GM23338 (cell line): ENCODE measurements around the gene PHC2. TPM values are rescaled to one million over a fixed set of nuclear protein-coding genes. Genes with fewer than 3 reads are reported as not detected.

Experiments
- ATAC-seq: fragments of 200-7000 bp; cut with Tn5 transposase; 3 replicates; pipeline ENCODE4 v1.9.1; 2020
- DNase-seq: peaks from one replicate; pipeline ENCODE4 v3.0.0-alpha.2; 2015; ENCODE audit warnings: low spot score
- H2AFZ ChIP-seq: fragments of 200-600 bp; sonication (generic); 2 replicates; pipeline ENCODE4 v1.8.0; 2016; ENCODE audit warnings: antibody characterized with exemption, mild to moderate bottlenecking, moderate library complexity
- H3F3A ChIP-seq: fragments of 200-600 bp; sonication (generic); replicated peaks from 2 replicates; pipeline ENCODE4 v1.8.0; 2017; ENCODE audit warnings: antibody characterized with exemption, mixed run types, low read depth
- H3K27ac ChIP-seq: fragments of 200-600 bp; sonication (generic); 2 replicates; pipeline ENCODE4 v1.6.1; 2016; ENCODE audit warnings: low read depth
- H3K27me3 ChIP-seq: fragments of 200-600 bp; sonication (generic); 2 replicates; pipeline ENCODE4 v1.8.0; 2016; ENCODE audit warnings: mild to moderate bottlenecking, mixed run types, moderate library complexity; ENCODE audit not compliant: insufficient read depth
- H3K36me3 ChIP-seq: fragments of 200-600 bp; sonication (generic); 2 replicates; pipeline ENCODE4 v1.8.0; 2016; ENCODE audit warnings: mild to moderate bottlenecking; ENCODE audit not compliant: insufficient read depth
- H3K4me1 ChIP-seq: fragments of 200-600 bp; sonication (generic); 2 replicates; pipeline ENCODE4 v1.8.0; 2016; ENCODE audit warnings: mild to moderate bottlenecking, moderate library complexity; ENCODE audit not compliant: insufficient read depth
- H3K4me2 ChIP-seq: fragments of 200-600 bp; sonication (generic); 2 replicates; pipeline ENCODE4 v1.7.1; 2017; ENCODE audit warnings: mixed run types
- H3K4me3 ChIP-seq: fragments of 200-600 bp; sonication (generic); 2 replicates; pipeline ENCODE4 v1.6.1; 2016; ENCODE audit warnings: mixed run types
- H3K79me2 ChIP-seq: fragments of 200-600 bp; sonication (generic); replicated peaks from 2 replicates; pipeline ENCODE4 v1.8.0; 2017; ENCODE audit warnings: mild to moderate bottlenecking; ENCODE audit not compliant: insufficient read depth
- H3K9me2 ChIP-seq: fragments of 200-600 bp; sonication (generic); 2 replicates; pipeline ENCODE4 v1.8.0; 2017; ENCODE audit not compliant: insufficient read depth
- H4K20me1 ChIP-seq: fragments of 200-600 bp; sonication (generic); replicated peaks from 2 replicates; pipeline ENCODE4 v1.8.0; 2017; ENCODE audit warnings: mild to moderate bottlenecking; ENCODE audit not compliant: insufficient read depth
- H3K27ac Mint-ChIP-seq: 2 replicates; pipeline ENCODE4 v1.8.0; 2020; ENCODE audit warnings: inconsistent platforms, mild to moderate bottlenecking, moderate library complexity, mixed read lengths
- H3K27me3 Mint-ChIP-seq: 3 replicates; pipeline ENCODE4 v1.8.0; 2022; ENCODE audit warnings: low read depth, mild to moderate bottlenecking, moderate library complexity, mixed read lengths, inconsistent platforms; ENCODE audit not compliant: insufficient read depth, poor library complexity
- H3K36me3 Mint-ChIP-seq: 3 replicates; pipeline ENCODE4 v1.8.0; 2021; ENCODE audit warnings: low read depth, mild to moderate bottlenecking, inconsistent platforms, moderate library complexity, mixed read lengths
- H3K4me1 Mint-ChIP-seq: 3 replicates; pipeline ENCODE4 v1.8.0; 2020; ENCODE audit warnings: mild to moderate bottlenecking, inconsistent platforms, mixed read lengths
- H3K4me3 Mint-ChIP-seq: 3 replicates; pipeline ENCODE4 v1.8.0; 2021; ENCODE audit warnings: moderate library complexity, mild to moderate bottlenecking, inconsistent platforms, mixed read lengths
- H3K9me3 Mint-ChIP-seq: 3 replicates; pipeline ENCODE4 v1.8.0; 2020; ENCODE audit warnings: moderate library complexity, mild to moderate bottlenecking, inconsistent platforms, mixed read lengths
- EZH2 ChIP-seq: fragments of 200-600 bp; sonication (generic); IDR thresholded peaks from one replicate; pipeline ENCODE4 v1.8.0; 2017; ENCODE audit warnings: antibody characterized with exemption, mild to moderate bottlenecking, low read depth; ENCODE audit not compliant: unreplicated experiment
- EZH2phosphoT487 ChIP-seq: fragments of 200-600 bp; sonication (generic); IDR thresholded peaks from one replicate; pipeline ENCODE4 v1.8.1; 2018; ENCODE audit warnings: antibody characterized with exemption; ENCODE audit not compliant: unreplicated experiment
- JUNB ChIP-seq: IDR thresholded peaks from one replicate; pipeline ENCODE4 v1.6.1; 2016; ENCODE audit warnings: antibody characterized with exemption; ENCODE audit not compliant: unreplicated experiment
- NANOG ChIP-seq: IDR thresholded peaks from 2 replicates; pipeline ENCODE4 v1.6.1; 2016; ENCODE audit warnings: antibody characterized with exemption, borderline replicate concordance
- POLR2AphosphoS5 ChIP-seq: IDR thresholded peaks from 2 replicates; pipeline ENCODE4 v1.6.1; 2016; ENCODE audit warnings: antibody characterized with exemption, low read depth
- ZNF331 ChIP-seq: fragments of 250-450 bp; sonication (Bioruptor Pico); IDR thresholded peaks from 2 replicates; pipeline ENCODE4 v1.5.0; 2020; ENCODE audit warnings: low read depth, mild to moderate bottlenecking, moderate library complexity
- polyA plus RNA-seq: library from polyadenylated mRNA; unstranded; fragments of >200 nt; fragmentation: Nextera tagmentation; extraction: Ambion mirVana; gene quantifications from 2 replicates; pipeline ENCODE4 v1.2.1, GENCODE V29; 2016
- total RNA-seq: library from RNA; depleted of rRNA; stranded (reverse); fragments of >200 nt; shearing (Covaris generic); gene quantifications from 2 replicates; pipeline ENCODE4 v1.2.3, GENCODE V29; 2014
- TF ChIP-seq, protein P1 (sequence below): IDR thresholded peaks from one replicate; pipeline ENCODE4 v1.6.1; 2018; ENCODE audit warnings: antibody characterized with exemption; ENCODE audit not compliant: unreplicated experiment
- TF ChIP-seq, protein P2 (sequence below): fragments of 250-450 bp; sonication (Bioruptor Pico); IDR thresholded peaks from 2 replicates; pipeline ENCODE4 v1.5.0; 2020; ENCODE audit warnings: mild to moderate bottlenecking, moderate library complexity

PHC2 gene
- total and polyA plus RNA-seq, 2 experiments from 2014 or later = 1.7 to 7.3 TPM

DNA sequence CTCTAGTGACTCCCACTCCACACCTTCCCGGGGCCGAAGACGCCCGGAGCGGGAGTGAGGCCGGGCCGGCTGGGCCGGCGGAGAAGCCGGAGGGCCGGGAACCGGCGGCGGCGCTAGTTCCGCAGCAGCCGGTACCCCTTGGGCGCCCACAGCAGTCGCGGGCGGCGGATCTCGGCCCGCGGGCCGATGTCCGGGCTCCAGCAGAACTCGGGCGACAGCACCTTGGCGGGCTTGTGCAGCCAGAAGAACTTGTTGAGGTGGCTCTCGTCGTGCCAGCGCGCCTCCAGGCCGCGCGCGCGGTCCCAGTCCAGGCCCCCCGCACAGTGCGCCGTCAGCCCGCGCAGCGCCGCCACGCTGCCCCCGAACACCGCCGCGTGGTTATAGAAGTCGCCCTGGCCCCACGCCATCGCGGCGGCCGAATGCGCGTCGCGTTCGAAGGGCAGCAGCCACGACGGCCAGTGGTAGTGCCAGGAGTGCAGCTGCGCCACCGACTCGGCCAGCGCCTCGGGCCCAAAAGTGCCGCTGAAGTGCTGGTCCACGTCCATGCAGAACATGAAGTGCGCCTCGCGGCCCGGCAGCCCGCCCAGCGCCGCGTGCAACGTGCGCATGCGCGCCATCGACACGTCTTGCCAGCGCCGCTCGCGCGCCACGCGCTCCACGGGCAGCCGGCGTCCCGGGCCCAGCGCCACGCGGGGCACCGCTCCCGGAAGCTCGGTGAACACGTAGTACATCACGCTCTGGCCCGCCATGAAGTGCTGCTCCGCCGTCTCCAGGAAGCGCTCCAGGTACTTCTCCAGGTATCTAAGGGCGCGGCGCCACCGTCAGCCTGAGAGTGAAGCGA lies 124.0 kb downstream of the PHC2 start:
- peak overlapping the region; percentile 84 for H2AFZ ChIP-seq
- peak; percentile 61 for DNase-seq

DNA sequence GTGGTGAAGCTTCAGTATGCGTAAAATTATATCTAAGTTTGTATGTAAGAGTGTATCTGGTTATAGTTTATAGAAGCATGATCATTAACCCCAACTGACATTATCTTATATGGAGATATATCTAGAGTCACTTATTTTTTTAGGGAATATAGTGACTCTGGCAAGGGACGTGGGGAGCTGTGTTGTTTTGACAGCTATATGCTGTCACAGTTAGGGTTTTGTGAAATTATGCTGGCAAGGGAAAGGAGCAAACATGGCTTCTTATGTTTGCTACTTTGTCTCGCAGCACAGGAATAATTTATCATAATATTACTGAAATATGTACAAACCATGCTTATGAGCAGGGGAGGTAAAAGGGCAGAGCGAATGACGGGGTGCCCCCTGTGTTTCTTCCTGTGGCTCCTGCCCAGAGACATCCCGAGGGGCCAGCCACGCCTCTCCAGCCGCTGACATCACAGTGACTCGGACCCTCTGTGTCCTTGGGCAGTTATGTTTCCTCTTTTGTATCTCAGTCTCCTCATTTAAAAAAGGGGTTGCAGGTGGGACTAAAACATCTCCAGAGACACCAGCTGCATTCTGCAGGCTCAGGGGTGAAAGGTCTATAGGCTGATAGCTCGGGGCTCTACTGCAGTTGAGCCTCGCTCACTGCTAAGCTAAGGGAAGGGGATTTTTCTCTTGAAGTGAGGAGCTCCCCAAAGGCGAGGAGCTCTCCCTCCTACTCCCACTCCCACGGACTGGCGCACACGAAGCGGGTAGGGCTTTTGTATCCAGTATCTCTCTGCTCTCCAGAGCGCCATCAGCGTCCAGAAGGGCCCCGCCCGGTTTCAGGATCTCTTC lies 124.9 kb downstream of the PHC2 start:
- peak; percentile 53 for ATAC-seq
- Mint-ChIP-seq H3K4me1 (peaks cover 3% of the 10 kb centered on the region; the same call in 2 of the 3 replicates), H3K27me3 (peaks cover 31% of the 10 kb centered on the region), H3K9me3 (peaks cover 10% of the 10 kb centered on the region; the same call in 2 of the 3 replicates), H3K4me3 (peak overlapping the region; percentile 46; the same call in 2 of the 3 replicates), H3K36me3 (peaks cover 8% of the 10 kb centered on the region; the same call in 2 of the 3 replicates), H3K27ac (no peak overlapping the region)
- DNase-seq = no peak
- Histone ChIP-seq H4K20me1 (no peaks in the 10 kb centered on the region; the same call in 1 of the 2 replicates), H3K36me3 (no peaks in the 10 kb centered on the region), H3K79me2 (no peaks in the 10 kb centered on the region), H3K27me3 (peaks cover 32% of the 10 kb centered on the region), H3F3A (no peaks in the 10 kb centered on the region), H3K4me3 (peak overlapping the region; percentile 53), H3K4me1 (peaks cover 5% of the 10 kb centered on the region; the same call in 1 of the 2 replicates), H2AFZ (peak overlapping the region; percentile 84), H3K27ac (no peak overlapping the region), H3K4me2 (peak overlapping the region; percentile 76), H3K9me2 (peaks cover 2% of the 10 kb centered on the region; the same call in 1 of the 2 replicates)
- TF ChIP-seq NANOG (no peak), JUNB (no peak), EZH2 (no peak), ZNF331 (CRISPR knock-in tag) (no peak), POLR2AphosphoS5 (no peak)
- TF ChIP-seq, protein P1, sequence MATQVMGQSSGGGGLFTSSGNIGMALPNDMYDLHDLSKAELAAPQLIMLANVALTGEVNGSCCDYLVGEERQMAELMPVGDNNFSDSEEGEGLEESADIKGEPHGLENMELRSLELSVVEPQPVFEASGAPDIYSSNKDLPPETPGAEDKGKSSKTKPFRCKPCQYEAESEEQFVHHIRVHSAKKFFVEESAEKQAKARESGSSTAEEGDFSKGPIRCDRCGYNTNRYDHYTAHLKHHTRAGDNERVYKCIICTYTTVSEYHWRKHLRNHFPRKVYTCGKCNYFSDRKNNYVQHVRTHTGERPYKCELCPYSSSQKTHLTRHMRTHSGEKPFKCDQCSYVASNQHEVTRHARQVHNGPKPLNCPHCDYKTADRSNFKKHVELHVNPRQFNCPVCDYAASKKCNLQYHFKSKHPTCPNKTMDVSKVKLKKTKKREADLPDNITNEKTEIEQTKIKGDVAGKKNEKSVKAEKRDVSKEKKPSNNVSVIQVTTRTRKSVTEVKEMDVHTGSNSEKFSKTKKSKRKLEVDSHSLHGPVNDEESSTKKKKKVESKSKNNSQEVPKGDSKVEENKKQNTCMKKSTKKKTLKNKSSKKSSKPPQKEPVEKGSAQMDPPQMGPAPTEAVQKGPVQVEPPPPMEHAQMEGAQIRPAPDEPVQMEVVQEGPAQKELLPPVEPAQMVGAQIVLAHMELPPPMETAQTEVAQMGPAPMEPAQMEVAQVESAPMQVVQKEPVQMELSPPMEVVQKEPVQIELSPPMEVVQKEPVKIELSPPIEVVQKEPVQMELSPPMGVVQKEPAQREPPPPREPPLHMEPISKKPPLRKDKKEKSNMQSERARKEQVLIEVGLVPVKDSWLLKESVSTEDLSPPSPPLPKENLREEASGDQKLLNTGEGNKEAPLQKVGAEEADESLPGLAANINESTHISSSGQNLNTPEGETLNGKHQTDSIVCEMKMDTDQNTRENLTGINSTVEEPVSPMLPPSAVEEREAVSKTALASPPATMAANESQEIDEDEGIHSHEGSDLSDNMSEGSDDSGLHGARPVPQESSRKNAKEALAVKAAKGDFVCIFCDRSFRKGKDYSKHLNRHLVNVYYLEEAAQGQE = no peak
- TF ChIP-seq, protein P2, sequence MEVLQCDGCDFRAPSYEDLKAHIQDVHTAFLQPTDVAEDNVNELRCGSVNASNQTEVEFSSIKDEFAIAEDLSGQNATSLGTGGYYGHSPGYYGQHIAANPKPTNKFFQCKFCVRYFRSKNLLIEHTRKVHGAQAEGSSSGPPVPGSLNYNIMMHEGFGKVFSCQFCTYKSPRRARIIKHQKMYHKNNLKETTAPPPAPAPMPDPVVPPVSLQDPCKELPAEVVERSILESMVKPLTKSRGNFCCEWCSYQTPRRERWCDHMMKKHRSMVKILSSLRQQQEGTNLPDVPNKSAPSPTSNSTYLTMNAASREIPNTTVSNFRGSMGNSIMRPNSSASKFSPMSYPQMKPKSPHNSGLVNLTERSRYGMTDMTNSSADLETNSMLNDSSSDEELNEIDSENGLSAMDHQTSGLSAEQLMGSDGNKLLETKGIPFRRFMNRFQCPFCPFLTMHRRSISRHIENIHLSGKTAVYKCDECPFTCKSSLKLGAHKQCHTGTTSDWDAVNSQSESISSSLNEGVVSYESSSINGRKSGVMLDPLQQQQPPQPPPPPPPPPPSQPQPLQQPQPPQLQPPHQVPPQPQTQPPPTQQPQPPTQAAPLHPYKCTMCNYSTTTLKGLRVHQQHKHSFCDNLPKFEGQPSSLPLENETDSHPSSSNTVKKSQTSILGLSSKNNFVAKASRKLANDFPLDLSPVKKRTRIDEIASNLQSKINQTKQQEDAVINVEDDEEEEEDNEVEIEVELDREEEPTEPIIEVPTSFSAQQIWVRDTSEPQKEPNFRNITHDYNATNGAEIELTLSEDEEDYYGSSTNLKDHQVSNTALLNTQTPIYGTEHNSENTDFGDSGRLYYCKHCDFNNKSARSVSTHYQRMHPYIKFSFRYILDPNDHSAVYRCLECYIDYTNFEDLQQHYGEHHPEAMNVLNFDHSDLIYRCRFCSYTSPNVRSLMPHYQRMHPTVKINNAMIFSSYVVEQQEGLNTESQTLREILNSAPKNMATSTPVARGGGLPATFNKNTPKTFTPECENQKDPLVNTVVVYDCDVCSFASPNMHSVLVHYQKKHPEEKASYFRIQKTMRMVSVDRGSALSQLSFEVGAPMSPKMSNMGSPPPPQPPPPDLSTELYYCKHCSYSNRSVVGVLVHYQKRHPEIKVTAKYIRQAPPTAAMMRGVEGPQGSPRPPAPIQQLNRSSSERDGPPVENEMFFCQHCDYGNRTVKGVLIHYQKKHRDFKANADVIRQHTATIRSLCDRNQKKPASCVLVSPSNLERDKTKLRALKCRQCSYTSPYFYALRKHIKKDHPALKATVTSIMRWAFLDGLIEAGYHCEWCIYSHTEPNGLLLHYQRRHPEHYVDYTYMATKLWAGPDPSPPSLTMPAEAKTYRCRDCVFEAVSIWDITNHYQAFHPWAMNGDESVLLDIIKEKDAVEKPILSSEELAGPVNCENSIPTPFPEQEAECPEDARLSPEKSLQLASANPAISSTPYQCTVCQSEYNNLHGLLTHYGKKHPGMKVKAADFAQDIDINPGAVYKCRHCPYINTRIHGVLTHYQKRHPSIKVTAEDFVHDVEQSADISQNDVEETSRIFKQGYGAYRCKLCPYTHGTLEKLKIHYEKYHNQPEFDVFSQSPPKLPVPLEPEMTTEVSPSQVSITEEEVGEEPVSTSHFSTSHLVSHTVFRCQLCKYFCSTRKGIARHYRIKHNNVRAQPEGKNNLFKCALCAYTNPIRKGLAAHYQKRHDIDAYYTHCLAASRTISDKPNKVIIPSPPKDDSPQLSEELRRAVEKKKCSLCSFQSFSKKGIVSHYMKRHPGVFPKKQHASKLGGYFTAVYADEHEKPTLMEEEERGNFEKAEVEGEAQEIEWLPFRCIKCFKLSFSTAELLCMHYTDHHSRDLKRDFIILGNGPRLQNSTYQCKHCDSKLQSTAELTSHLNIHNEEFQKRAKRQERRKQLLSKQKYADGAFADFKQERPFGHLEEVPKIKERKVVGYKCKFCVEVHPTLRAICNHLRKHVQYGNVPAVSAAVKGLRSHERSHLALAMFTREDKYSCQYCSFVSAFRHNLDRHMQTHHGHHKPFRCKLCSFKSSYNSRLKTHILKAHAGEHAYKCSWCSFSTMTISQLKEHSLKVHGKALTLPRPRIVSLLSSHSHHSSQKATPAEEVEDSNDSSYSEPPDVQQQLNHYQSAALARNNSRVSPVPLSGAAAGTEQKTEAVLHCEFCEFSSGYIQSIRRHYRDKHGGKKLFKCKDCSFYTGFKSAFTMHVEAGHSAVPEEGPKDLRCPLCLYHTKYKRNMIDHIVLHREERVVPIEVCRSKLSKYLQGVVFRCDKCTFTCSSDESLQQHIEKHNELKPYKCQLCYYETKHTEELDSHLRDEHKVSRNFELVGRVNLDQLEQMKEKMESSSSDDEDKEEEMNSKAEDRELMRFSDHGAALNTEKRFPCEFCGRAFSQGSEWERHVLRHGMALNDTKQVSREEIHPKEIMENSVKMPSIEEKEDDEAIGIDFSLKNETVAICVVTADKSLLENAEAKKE (CRISPR knock-in tag) = no peak

More for the DNA sequence above, 124.0 kb downstream of the PHC2 start:
- no peaks in the 10 kb centered on the region; the same call in 1 of the 2 replicates for H4K20me1 ChIP-seq
- H3K4me1 ChIP-seq = peaks cover 5% of the 10 kb centered on the region; the same call in 1 of the 2 replicates
- no peaks in the 10 kb centered on the region for H3K79me2 ChIP-seq
- H3K36me3 Mint-ChIP-seq = peaks cover 2% of the 10 kb centered on the region; the same call in 2 of the 3 replicates
- peak overlapping the region; percentile 76 for H3K4me2 ChIP-seq
- H3K36me3 ChIP-seq = no peaks in the 10 kb centered on the region
- H3K27me3 ChIP-seq = peaks cover 32% of the 10 kb centered on the region
- no peak overlapping the region for H3K27ac ChIP-seq
- peak overlapping the region; percentile 53 for H3K4me3 ChIP-seq
- peaks cover 35% of the 10 kb centered on the region for H3K27me3 Mint-ChIP-seq
- H3K27ac Mint-ChIP-seq = no peak overlapping the region
- peaks cover 1% of the 10 kb centered on the region; the same call in 1 of the 2 replicates for H3K9me2 ChIP-seq
- ATAC-seq = peak; percentile 83
- H3F3A ChIP-seq = no peaks in the 10 kb centered on the region
- H3K4me1 Mint-ChIP-seq = peaks cover 3% of the 10 kb centered on the region; the same call in 2 of the 3 replicates
- H3K9me3 Mint-ChIP-seq = peaks cover 8% of the 10 kb centered on the region; the same call in 2 of the 3 replicates
- peak overlapping the region; percentile 52; the same call in 2 of the 3 replicates for H3K4me3 Mint-ChIP-seq
- TF ChIP-seq EZH2phosphoT487 = no peak
- peak; percentile 32 for TF ChIP-seq EZH2
